HG03520 (cell line): ENCODE results near the gene RGS3.

Experiments used
- ATAC-seq: cut with Tn5 transposase; IDR thresholded peaks from one replicate; pipeline ENCODE4 v1.9.1; 2021; ENCODE audit warnings: mild to moderate bottlenecking, moderate library complexity; ENCODE audit not compliant: unreplicated experiment

The RGS3 gene

GRCh38 chr9:113464286-113464660 is 746 bp downstream of the RGS3 start:
- ATAC-seq: no peak

- ATAC-seq: no peak
Observed at GRCh38 chr9:113465599-113466140, 2.1 kb downstream of the RGS3 start.

GRCh38 chr9:113467183-113467582 is 3.7 kb downstream of the RGS3 start:
- no peak for ATAC-seq

- ATAC-seq: no peak
Observed at GRCh38 chr9:113468716-113469448, 5.4 kb downstream of the RGS3 start.

- no peak for ATAC-seq
Observed at GRCh38 chr9:113471143-113471542, 7.6 kb downstream of the RGS3 start.

GRCh38 chr9:113471566-113471965 is 8.0 kb downstream of the RGS3 start:
- ATAC-seq: no peak

- no peak for ATAC-seq
Observed at GRCh38 chr9:113472199-113472598, 8.7 kb downstream of the RGS3 start.

- no peak for ATAC-seq
Observed at GRCh38 chr9:113474360-113475028, 11.0 kb downstream of the RGS3 start.

GRCh38 chr9:113475031-113475430 is 11.5 kb downstream of the RGS3 start:
- ATAC-seq: no peak

GRCh38 chr9:113475992-113476391 is 12.5 kb downstream of the RGS3 start:
- ATAC-seq: no peak

GRCh38 chr9:113476511-113476916 is 13.0 kb downstream of the RGS3 start:
- ATAC-seq: no peak

GRCh38 chr9:113477058-113477457 is 13.5 kb downstream of the RGS3 start:
- no peak for ATAC-seq

GRCh38 chr9:113477661-113478060 is 14.1 kb downstream of the RGS3 start:
- no peak for ATAC-seq

GRCh38 chr9:113479174-113479621 is 15.7 kb downstream of the RGS3 start:
- no peak for ATAC-seq

GRCh38 chr9:113480612-113481011 is 17.1 kb downstream of the RGS3 start:
- ATAC-seq: no peak

GRCh38 chr9:113481176-113481787 is 17.8 kb downstream of the RGS3 start:
- no peak for ATAC-seq

- ATAC-seq: no peak
Observed at GRCh38 chr9:113482341-113482740, 18.8 kb downstream of the RGS3 start.

GRCh38 chr9:113482991-113483675 is 19.6 kb downstream of the RGS3 start:
- ATAC-seq: no peak

- ATAC-seq: no peak
Observed at GRCh38 chr9:113483676-113484257, 20.2 kb downstream of the RGS3 start.

GRCh38 chr9:113484258-113484730 is 20.8 kb downstream of the RGS3 start:
- no peak for ATAC-seq

GRCh38 chr9:113485761-113486115 is 22.2 kb downstream of the RGS3 start:
- no peak for ATAC-seq
